ENCODE measurements around the gene TIMP2. TPM values are rescaled to one million over a fixed set of nuclear protein-coding genes. Genes with fewer than 3 reads are reported as not detected.

Gene TIMP2
- total and polyA plus RNA-seq, 4 donors, result 8.9 to 37.6 (median 10.1) TPM

- TF ChIP-seq, protein P1, sequence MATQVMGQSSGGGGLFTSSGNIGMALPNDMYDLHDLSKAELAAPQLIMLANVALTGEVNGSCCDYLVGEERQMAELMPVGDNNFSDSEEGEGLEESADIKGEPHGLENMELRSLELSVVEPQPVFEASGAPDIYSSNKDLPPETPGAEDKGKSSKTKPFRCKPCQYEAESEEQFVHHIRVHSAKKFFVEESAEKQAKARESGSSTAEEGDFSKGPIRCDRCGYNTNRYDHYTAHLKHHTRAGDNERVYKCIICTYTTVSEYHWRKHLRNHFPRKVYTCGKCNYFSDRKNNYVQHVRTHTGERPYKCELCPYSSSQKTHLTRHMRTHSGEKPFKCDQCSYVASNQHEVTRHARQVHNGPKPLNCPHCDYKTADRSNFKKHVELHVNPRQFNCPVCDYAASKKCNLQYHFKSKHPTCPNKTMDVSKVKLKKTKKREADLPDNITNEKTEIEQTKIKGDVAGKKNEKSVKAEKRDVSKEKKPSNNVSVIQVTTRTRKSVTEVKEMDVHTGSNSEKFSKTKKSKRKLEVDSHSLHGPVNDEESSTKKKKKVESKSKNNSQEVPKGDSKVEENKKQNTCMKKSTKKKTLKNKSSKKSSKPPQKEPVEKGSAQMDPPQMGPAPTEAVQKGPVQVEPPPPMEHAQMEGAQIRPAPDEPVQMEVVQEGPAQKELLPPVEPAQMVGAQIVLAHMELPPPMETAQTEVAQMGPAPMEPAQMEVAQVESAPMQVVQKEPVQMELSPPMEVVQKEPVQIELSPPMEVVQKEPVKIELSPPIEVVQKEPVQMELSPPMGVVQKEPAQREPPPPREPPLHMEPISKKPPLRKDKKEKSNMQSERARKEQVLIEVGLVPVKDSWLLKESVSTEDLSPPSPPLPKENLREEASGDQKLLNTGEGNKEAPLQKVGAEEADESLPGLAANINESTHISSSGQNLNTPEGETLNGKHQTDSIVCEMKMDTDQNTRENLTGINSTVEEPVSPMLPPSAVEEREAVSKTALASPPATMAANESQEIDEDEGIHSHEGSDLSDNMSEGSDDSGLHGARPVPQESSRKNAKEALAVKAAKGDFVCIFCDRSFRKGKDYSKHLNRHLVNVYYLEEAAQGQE (IDR thresholded peaks at IDR 0.05), result no peak
Observed at GRCh38 chr17:78933025-78933958, 8.1 kb upstream of the TIMP2 start (continued).

DNA sequence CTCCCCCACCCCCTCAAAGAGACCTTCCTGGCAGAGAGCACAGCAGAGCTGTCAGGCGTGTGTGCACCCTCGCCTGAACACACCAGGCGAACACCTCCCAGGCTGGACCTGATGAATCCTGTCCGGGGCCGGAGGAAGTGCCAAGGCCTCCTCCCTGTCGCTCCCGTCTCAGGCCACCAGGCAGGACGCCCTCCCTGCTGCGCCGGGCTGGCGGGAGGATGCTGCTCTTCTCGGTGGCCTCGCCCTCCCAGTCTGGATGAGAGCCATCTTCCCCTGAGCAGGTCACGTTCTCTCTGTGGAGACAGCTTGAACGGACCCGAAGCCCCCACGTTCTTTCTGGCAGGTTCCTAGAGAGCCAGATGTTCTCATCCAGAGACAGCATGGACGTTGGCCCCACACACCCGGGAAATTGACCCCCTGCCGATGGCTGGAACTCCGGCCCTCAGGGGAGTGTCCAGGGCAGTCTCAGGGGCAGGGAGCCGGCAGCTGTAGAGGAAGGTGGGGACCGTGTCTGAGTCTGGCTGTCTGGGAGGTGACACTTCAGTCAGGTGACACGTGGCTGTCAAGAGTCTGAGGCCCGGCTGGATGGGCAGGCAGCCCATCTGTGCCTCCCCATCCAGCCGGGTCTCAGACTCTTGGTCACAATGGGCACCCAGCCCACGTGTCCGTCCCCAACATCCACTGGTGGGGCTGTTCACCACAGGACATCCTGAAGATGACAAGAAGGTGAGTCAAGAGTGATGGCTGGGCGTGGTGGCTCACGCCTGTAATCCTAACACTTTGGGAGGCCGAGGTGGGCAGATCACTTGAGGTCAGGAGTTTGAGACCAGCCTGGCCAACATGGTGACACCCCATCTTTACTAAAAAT is 5.0 kb upstream of the TIMP2 start:
- no peak for DNase-seq (ENCODE audit: low spot score)

More for the DNA sequence above, 5.0 kb upstream of the TIMP2 start:
- peaks cover 0 to 4% (median 2%) of the 10 kb centered on the region in 4 donors for H3K4me1 ChIP-seq (ENCODE audit: control insufficient read depth in 4 of 4, insufficient read depth in 4 of 4, low read length in 3 of 4)
- no peak overlapping the region for H3K9ac ChIP-seq (ENCODE audit: low read depth in 1 of 2, low read length in 2 of 2)
- WGBS, result 65% methylated on average over 31 of the region's 31 CpGs
- no peaks in the 10 kb centered on the region for H3K27me3 ChIP-seq (ENCODE audit: control insufficient read depth in 4 of 4, insufficient read depth in 4 of 4, low read length in 3 of 4)
- no peaks in the 10 kb centered on the region for H3K9me3 ChIP-seq (ENCODE audit: control insufficient read depth in 4 of 4, low read length in 3 of 4)
- H3K36me3 ChIP-seq (ENCODE audit: control insufficient read depth in 4 of 4, insufficient read depth in 3 of 4, low read depth in 1 of 4, low read length in 3 of 4), result no peaks in the 10 kb centered on the region
- H3K4me3 ChIP-seq (ENCODE audit: low read depth in 1 of 3, low read length in 3 of 3), result no peak overlapping the region
- TF ChIP-seq FOXA2 (IDR thresholded peaks at IDR 0.05) (no peak), HNF4A (conservative IDR thresholded peaks at IDR 0.05) (no peak), FOXA1 (IDR thresholded peaks at IDR 0.05) (no peak), EGR1 (IDR thresholded peaks at IDR 0.05; ENCODE audit: low read depth in 2 of 2) (no peak), RAD21 (IDR thresholded peaks at IDR 0.05) (no peak), SP1 (IDR thresholded peaks at IDR 0.05) (no peak), ZBTB33 (IDR thresholded peaks at IDR 0.05) (no peak), GABPA (IDR thresholded peaks at IDR 0.05 in 1 of 2, conservative IDR thresholded peaks at IDR 0.05 in 1 of 2) (no peak), TAF1 (conservative IDR thresholded peaks at IDR 0.05) (no peak), NR2F2 (IDR thresholded peaks at IDR 0.05) (no peak)
- TF ChIP-seq, protein P2, sequence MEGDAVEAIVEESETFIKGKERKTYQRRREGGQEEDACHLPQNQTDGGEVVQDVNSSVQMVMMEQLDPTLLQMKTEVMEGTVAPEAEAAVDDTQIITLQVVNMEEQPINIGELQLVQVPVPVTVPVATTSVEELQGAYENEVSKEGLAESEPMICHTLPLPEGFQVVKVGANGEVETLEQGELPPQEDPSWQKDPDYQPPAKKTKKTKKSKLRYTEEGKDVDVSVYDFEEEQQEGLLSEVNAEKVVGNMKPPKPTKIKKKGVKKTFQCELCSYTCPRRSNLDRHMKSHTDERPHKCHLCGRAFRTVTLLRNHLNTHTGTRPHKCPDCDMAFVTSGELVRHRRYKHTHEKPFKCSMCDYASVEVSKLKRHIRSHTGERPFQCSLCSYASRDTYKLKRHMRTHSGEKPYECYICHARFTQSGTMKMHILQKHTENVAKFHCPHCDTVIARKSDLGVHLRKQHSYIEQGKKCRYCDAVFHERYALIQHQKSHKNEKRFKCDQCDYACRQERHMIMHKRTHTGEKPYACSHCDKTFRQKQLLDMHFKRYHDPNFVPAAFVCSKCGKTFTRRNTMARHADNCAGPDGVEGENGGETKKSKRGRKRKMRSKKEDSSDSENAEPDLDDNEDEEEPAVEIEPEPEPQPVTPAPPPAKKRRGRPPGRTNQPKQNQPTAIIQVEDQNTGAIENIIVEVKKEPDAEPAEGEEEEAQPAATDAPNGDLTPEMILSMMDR (IDR thresholded peaks at IDR 0.05; ENCODE audit: low read depth, low read length, missing input control), result no peak
- no peak overlapping the region for H3K27ac ChIP-seq (ENCODE audit: low read depth in 1 of 2, low read length in 2 of 2)
